Activated B cell treated with CpG ODN at 0.5 μM for 24 hours (primary cell): ENCODE data around the gene GRIK3. TPM values are rescaled to one million over a fixed set of nuclear protein-coding genes. Genes with fewer than 3 reads are reported as not detected.

Experiments
- ATAC-seq: fragments of 200-7000 bp; cut with Tn5 transposase; one replicate; pipeline ENCODE4 v1.10.0; 2021; ENCODE audit warnings: low read depth, mild to moderate bottlenecking, moderate library complexity
- CTCF ChIA-PET: fragments of 350-600 bp; sonication (Branson Sonifier 250); formaldehyde crosslinking; loops from one replicate; lab custom pipeline; 2021; ENCODE audit warnings: antibody characterized with exemption; lab: Charles Lee
- POLR2A ChIA-PET: fragments of 350-600 bp; sonication (Branson Sonifier 250); formaldehyde crosslinking; loops from one replicate; lab custom pipeline; 2021; ENCODE audit warnings: antibody characterized with exemption; lab: Charles Lee
- DNase-seq: peaks from one replicate; pipeline ENCODE4 v3.0.0; 2022
- H3K27ac Mint-ChIP-seq: one replicate; pipeline ENCODE4 v1.8.0; 2020; ENCODE audit warnings: mixed read lengths
- H3K27me3 Mint-ChIP-seq: one replicate; pipeline ENCODE4 v1.8.0; 2021; ENCODE audit warnings: mixed read lengths
- H3K36me3 Mint-ChIP-seq: one replicate; pipeline ENCODE4 v1.8.0; 2021; ENCODE audit warnings: low read depth, mixed read lengths
- H3K4me1 Mint-ChIP-seq: one replicate; pipeline ENCODE4 v1.8.0; 2021; ENCODE audit warnings: mixed read lengths
- H3K4me3 Mint-ChIP-seq: one replicate; pipeline ENCODE4 v1.8.0; 2020; ENCODE audit warnings: mild to moderate bottlenecking, mixed read lengths
- H3K9me3 Mint-ChIP-seq: one replicate; pipeline ENCODE4 v1.8.0; 2020; ENCODE audit warnings: mixed read lengths
- intact Hi-C: fragments of 100-400 bp; cut with micrococcal nuclease; formaldehyde crosslinking; loops from one replicate; pipeline ENCODE4 v1.15.1; 2024
- total RNA-seq: library from RNA; stranded (reverse); gene quantifications from 2 replicates; pipeline ENCODE4 v1.2.3, GENCODE V29; 2022
- TF ChIP-seq, protein P1 (sequence below): fragments of 200-600 bp; IDR thresholded peaks from one replicate; pipeline ENCODE4 v1.8.0; 2022; ENCODE audit warnings: antibody characterized with exemption, mild to moderate bottlenecking

The GRIK3 gene
- total RNA-seq, 1 donor from 2014 or later: 0.35 TPM

DNA sequence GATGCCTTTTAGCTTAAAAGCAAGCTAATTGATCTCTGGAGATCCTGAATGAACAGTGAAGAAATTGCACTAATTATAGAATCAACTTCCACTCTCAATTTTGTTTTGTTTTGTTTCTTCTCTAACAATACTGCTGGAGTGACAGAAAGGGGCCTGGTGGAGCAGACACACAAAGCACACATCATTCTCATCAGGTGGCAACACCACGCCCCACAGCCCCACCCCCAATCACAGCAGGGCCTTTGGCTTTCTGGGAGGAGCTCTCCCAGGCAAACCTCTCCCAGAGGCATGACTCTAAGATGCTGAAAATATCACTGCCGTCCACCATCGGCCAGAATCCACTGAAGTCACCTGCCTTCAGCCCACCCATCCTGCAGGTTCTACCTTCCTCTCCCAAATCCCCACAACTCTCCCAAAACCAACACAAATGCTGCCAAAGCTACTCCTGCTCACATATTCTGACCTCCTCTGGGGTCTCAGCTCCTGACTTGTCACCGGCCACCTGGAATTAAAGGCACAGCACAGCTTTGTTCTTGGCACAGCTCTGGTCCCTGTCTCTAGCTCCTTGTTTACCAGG lies 120.7 kb downstream of the GRIK3 start:
- CTCF ChIA-PET: no interaction called here
- POLR2A ChIA-PET: no interaction called here
- TF ChIP-seq, protein P1, sequence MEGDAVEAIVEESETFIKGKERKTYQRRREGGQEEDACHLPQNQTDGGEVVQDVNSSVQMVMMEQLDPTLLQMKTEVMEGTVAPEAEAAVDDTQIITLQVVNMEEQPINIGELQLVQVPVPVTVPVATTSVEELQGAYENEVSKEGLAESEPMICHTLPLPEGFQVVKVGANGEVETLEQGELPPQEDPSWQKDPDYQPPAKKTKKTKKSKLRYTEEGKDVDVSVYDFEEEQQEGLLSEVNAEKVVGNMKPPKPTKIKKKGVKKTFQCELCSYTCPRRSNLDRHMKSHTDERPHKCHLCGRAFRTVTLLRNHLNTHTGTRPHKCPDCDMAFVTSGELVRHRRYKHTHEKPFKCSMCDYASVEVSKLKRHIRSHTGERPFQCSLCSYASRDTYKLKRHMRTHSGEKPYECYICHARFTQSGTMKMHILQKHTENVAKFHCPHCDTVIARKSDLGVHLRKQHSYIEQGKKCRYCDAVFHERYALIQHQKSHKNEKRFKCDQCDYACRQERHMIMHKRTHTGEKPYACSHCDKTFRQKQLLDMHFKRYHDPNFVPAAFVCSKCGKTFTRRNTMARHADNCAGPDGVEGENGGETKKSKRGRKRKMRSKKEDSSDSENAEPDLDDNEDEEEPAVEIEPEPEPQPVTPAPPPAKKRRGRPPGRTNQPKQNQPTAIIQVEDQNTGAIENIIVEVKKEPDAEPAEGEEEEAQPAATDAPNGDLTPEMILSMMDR: no peak
- Mint-ChIP-seq H3K9me3 (peaks cover 7% of the 10 kb centered on the region), H3K4me3 (no peak overlapping the region), H3K27ac (no peak overlapping the region), H3K36me3 (no peaks in the 10 kb centered on the region), H3K4me1 (no peaks in the 10 kb centered on the region), H3K27me3 (no peaks in the 10 kb centered on the region)
- intact Hi-C loops: no loop called here
- ATAC-seq: no peak
- no peak for DNase-seq

DNA sequence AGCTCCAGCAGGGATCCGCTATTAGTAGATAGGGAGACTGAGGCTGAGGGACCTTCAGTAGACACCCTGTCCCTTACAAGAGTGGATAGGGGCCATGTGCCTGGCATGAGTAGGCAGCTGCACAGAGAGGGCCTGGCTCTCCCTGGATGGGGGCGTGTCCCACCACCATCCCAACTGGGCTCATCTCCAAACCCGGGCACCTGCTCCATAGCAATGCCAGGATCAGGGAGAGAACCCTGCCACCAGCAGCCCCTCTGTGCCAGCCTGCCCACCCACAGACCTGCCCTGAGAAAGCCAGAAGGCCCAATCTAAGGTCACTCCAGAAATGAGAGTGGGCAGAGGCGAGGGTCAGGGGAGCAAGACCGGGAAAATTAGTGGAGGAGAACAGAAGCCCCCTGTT lies 121.3 kb downstream of the GRIK3 start:
- TF ChIP-seq, protein P1: no peak
- CTCF ChIA-PET: no interaction called here

DNA sequence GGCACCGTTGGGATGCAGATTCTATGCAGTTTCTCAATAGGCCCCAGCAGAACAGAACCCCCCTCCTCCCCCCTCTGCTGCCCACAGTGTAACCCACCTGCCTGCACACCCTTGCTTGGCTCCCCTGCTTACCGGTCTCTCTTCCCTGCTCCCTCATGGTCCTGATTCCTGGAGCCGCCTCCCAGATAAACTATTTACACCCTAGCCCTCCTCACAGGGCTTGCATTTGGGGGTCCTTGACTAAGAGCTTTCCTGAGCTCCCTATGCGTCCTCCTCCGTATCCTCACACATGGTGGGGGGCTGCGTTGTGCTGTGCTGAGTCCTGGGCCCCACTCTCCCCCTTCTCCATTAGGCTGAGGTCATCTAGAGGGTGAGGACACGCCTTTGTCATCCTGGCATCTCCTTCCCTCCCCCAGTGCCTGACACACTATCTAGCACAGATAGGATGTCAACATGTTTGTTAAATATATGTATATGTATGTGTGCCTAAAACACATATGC lies 121.9 kb downstream of the GRIK3 start:
- ChIA-PET POLR2A (no interaction called here), CTCF (no interaction called here)
- Mint-ChIP-seq H3K9me3 (peaks cover 7% of the 10 kb centered on the region), H3K4me3 (no peak overlapping the region), H3K27me3 (no peaks in the 10 kb centered on the region), H3K27ac (no peak overlapping the region), H3K4me1 (no peaks in the 10 kb centered on the region), H3K36me3 (no peaks in the 10 kb centered on the region)
- intact Hi-C loops: no loop called here
- TF ChIP-seq, protein P1: no peak
- DNase-seq: no peak
- no peak for ATAC-seq

More for the DNA sequence above, 121.3 kb downstream of the GRIK3 start:
- POLR2A ChIA-PET: no interaction called here
- Mint-ChIP-seq H3K27ac (no peak overlapping the region), H3K4me3 (no peak overlapping the region), H3K9me3 (peaks cover 7% of the 10 kb centered on the region), H3K27me3 (no peaks in the 10 kb centered on the region), H3K4me1 (no peaks in the 10 kb centered on the region), H3K36me3 (no peaks in the 10 kb centered on the region)
- ATAC-seq: no peak
- DNase-seq: no peak
- intact Hi-C loops: no loop called here

DNA sequence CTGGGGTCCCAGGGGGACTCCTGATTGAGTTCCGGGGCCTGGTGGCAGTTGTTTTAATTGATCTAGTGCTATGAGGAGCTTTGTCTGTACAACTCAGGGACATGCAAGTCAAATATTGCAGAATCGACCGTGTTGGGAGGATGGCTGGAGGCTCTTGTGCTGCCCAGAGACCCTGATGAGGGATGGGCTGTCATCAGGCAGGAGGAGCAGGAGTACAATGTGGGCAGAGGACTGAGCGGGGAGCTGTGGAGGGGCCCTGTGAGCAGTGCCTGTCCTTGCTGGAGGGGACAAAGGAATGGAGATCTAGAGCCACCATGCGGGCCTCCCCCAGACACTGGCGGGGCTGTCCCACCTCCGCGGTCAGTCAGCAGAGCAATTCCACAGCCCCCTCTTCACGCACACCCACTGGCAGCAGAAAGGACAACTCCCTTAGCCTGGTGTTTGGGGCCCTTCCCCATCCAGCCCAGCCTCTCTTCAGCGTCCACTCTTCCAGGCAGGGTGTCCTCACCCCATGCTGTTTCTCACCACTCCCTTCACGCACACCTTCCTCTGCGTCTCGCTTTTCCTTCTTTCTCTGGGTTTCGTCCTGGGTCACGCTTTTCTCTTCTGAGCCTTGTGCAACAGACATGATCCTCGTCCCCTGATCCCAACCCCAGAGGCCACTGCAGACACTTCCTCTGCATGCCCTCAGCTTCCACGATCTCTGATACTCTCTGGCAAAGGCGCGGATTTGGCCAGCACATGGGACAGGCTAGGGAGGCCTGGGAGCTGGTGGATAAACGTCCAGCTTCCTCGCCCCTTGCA lies 122.6 kb downstream of the GRIK3 start:
- ChIA-PET CTCF (no interaction called here), POLR2A (no interaction called here)
- intact Hi-C loops: no loop called here
- Mint-ChIP-seq H3K9me3 (peaks cover 7% of the 10 kb centered on the region), H3K36me3 (no peaks in the 10 kb centered on the region), H3K27me3 (no peaks in the 10 kb centered on the region), H3K27ac (no peak overlapping the region), H3K4me1 (no peaks in the 10 kb centered on the region), H3K4me3 (no peak overlapping the region)
- no peak for ATAC-seq
- TF ChIP-seq, protein P1: no peak
- DNase-seq: no peak

DNA sequence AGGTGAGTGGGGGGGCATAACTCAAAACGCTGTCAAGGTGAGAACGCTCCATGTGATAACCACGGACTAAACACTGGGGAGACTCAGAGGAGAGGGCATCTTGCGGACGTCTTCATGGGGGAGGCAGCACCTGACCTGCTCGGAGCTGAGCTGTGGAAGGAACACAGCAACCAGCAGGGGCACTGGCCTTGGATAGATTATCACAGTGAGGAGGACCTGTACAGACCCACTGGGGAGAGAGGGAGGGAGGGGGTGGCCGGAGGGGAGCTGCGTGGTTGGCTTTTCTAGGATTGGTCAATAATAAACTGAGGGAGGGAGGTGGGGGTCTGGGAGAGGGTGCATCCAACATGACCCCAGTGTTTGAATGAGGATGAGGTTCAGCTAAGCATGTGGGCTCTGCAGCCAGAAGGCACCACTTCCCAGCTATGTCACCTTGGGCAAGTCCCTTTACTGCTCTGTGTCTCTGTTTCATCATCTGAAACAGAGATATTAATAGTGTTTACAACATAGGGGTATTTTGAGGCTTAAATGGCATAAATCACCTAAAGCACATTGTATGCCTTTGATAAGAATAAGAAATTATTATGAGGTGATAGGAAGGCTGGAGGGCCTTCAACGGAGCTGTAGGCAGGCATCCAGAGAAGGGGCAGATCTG lies 123.3 kb downstream of the GRIK3 start:
- ChIA-PET CTCF (no interaction called here), POLR2A (no interaction called here)
- no peaks in the 10 kb centered on the region for H3K36me3 Mint-ChIP-seq
- DNase-seq: no peak
- intact Hi-C loops: no loop called here
- ATAC-seq: no peak
- no peak overlapping the region for H3K4me3 Mint-ChIP-seq
- H3K27me3 Mint-ChIP-seq: no peaks in the 10 kb centered on the region
- H3K27ac Mint-ChIP-seq: no peak overlapping the region
- H3K4me1 Mint-ChIP-seq: no peaks in the 10 kb centered on the region
- TF ChIP-seq, protein P1: no peak
- peaks cover 7% of the 10 kb centered on the region for H3K9me3 Mint-ChIP-seq
